Measurements from ENCODE around the gene NOM1. TPM values are rescaled to one million over a fixed set of nuclear protein-coding genes. Genes with fewer than 3 reads are reported as not detected.

The NOM1 gene
- total RNA-seq, 4 donors from 2014 or later, result 8.1 to 77.6 (median 26.7) TPM

DNA sequence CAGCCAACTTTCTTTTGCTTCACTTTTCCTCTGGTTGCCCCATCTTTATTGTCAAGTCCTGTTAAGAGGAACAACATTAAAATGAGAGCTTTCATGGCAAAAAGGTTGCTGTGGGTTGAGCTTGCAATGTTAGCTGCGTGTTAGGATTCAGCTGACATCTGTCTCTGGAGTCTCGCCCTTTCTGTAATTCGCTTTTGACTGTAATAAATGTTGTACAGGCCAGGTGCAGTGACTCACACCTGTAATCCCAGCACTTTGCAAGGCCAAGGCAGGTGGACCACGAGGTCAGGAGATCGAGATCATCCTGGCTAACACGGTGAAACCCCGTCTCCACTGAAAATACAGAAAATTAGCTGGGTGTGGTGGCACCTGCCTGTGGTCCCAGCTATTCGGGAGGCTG lies 36.9 kb downstream of the NOM1 start:
- no peak overlapping the region for H3K4me3 ChIP-seq
- no peaks in the 10 kb centered on the region for H3K27me3 ChIP-seq
- no peaks in the 10 kb centered on the region for H3K9me3 ChIP-seq
- TF ChIP-seq POLR2A (IDR thresholded peaks at IDR 0.05), result no peak
- TF ChIP-seq, protein P1, sequence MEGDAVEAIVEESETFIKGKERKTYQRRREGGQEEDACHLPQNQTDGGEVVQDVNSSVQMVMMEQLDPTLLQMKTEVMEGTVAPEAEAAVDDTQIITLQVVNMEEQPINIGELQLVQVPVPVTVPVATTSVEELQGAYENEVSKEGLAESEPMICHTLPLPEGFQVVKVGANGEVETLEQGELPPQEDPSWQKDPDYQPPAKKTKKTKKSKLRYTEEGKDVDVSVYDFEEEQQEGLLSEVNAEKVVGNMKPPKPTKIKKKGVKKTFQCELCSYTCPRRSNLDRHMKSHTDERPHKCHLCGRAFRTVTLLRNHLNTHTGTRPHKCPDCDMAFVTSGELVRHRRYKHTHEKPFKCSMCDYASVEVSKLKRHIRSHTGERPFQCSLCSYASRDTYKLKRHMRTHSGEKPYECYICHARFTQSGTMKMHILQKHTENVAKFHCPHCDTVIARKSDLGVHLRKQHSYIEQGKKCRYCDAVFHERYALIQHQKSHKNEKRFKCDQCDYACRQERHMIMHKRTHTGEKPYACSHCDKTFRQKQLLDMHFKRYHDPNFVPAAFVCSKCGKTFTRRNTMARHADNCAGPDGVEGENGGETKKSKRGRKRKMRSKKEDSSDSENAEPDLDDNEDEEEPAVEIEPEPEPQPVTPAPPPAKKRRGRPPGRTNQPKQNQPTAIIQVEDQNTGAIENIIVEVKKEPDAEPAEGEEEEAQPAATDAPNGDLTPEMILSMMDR (IDR thresholded peaks at IDR 0.05), result no peak
- no peaks in the 10 kb centered on the region for H3K4me1 ChIP-seq
- H3K27ac ChIP-seq, result no peak overlapping the region
- H3K36me3 ChIP-seq, result no peaks in the 10 kb centered on the region
- no peak for DNase-seq

DNA sequence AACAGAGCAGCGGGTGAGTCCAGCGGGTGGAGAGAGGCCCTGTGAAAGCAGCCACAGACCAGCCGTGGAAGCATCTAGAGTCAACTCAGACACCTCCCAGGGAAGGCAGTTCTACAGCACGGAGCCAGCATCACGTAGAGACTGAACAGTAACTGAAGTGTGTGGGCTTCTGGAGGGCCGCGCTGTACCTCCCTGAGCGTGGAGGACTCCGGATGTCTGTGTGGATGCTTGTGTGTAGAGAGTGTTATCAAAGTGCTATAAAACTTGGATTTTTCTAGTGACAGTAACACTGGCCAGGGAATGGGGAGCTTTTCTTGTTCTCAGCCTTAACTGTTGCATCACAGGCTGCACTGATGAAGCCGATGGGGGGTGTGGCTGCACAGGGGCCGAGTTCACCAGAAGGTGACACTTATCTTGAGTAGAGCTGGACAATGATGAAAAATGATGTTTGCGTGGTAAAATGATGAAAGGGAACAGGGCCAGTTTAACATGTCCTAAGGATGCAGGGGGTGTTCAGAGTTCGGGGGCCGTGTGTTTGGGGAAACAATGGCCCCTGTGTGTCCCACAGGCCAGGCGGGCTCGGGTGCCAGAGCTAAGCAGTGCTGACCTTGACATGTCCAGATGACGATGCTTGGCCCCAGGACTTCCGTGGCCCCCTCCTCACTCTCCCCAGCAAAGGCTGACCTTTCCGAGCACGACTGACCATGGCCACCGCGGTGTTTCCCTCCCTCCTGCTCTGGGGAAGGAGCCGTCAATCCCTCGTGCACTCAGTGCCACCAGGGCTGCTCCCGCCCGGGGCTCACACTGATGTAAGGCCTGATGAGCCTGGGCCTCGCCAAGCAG lies 39.1 kb downstream of the NOM1 start:
- H3K4me1 ChIP-seq, result peaks cover 0 to 6% (median 0%) of the 10 kb centered on the region in 4 donors
- TF ChIP-seq POLR2A (IDR thresholded peaks at IDR 0.05), result no peak
- TF ChIP-seq, protein P1 (IDR thresholded peaks at IDR 0.05), result no peak
- H3K36me3 ChIP-seq, result no peaks in the 10 kb centered on the region
- no peaks in the 10 kb centered on the region for H3K9me3 ChIP-seq
- DNase-seq, result no peak
- no peaks in the 10 kb centered on the region for H3K27me3 ChIP-seq
- H3K27ac ChIP-seq, result no peak overlapping the region
- no peak overlapping the region for H3K4me3 ChIP-seq

DNA sequence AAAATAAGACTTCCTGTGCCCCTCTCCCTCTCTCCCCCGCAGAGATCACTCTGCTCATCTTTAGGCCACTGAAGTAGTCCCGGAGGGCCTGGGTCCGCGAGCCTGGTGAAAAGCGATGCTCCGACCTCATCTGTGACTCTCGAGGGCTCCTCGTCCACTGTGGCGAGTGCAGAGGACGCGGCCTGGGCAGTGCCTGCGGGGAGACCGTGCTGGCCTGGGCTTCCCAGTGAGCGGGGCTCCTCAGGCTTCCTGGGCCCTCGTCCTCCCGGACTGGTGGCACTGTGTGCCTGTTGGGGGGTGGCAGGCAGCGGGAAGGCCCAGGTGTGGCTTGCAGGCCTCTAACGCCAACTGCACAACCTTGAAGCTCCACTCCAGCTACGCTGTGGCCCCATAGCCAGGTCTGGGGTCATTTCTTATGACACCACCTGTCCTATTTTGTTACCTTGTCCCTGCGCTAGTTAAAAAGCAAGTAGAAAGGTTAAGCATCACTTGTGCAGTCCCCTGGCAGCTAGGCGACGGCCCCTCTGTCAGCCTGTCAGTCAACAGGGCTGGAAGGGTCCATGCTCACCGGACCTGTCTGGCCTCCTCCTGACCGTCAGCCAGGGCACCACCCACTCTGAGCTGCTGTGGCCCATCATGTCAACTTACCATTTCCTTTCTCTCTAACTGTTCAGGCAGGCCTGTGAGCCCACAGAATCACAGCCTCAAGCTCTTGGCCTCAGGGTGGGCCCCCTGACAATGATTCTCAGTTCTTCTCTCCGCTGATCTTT lies 40.4 kb downstream of the NOM1 start:
- Histone ChIP-seq H3K27me3 (no peaks in the 10 kb centered on the region), H3K36me3 (no peaks in the 10 kb centered on the region), H3K27ac (no peak overlapping the region), H3K4me1 (peaks cover 0 to 6% (median 0%) of the 10 kb centered on the region in 4 donors), H3K4me3 (no peak overlapping the region), H3K9me3 (no peaks in the 10 kb centered on the region)
- no peak for DNase-seq
- TF ChIP-seq, protein P1 (IDR thresholded peaks at IDR 0.05), result no peak

DNA sequence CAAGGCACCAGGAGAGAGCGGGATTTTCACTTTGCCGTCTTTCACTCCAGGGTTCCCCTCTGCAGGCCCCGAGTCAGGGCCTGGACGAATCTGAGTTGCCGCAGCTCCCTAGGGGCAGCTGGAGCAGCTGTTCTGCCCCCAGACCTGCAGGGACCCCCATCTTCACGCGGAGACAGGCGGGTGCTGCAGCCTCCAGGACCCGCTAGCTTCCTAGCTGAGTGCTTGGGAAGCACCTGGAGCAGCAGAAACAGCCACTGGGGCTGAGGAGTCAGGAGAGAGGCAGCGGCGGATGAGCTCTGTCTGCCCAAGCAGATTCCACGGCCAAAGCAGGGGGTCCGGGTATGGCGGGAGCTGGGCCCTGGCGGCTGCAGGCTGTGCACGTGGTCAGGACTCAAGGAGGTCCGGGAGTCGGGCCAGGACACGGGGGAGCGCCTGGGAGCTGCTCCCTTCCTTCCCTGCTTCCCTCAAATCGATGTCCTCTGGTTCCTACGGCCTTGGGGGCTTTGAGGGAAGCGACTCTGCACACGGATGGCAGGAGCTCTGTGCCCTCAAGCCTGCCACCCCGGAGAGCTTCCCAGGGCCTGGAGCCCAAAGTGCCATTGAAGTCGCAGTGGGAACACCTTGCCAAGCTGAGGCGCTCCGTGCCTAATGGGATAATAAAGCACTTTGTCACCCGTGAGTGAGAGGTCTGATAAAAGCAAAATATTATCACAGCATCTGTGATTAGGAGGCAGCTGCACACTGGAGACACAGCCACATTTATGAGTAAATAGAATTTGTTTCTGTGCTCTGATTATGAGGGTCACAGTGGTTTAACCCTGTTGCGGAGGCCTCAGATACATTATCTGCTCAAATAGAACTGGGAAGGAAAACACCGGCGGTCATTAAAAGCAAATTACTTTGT lies 43.8 kb downstream of the NOM1 start:
- DNase-seq, result no peak
- no peak overlapping the region for H3K4me3 ChIP-seq
- no peaks in the 10 kb centered on the region for H3K27me3 ChIP-seq
- H3K9me3 ChIP-seq, result no peaks in the 10 kb centered on the region
- H3K27ac ChIP-seq, result no peak overlapping the region
- H3K4me1 ChIP-seq, result peaks cover 0 to 6% (median 0%) of the 10 kb centered on the region in 4 donors
- no peaks in the 10 kb centered on the region for H3K36me3 ChIP-seq
- TF ChIP-seq, protein P1 (IDR thresholded peaks at IDR 0.05), result no peak
- TF ChIP-seq POLR2A (IDR thresholded peaks at IDR 0.05), result no peak

DNA sequence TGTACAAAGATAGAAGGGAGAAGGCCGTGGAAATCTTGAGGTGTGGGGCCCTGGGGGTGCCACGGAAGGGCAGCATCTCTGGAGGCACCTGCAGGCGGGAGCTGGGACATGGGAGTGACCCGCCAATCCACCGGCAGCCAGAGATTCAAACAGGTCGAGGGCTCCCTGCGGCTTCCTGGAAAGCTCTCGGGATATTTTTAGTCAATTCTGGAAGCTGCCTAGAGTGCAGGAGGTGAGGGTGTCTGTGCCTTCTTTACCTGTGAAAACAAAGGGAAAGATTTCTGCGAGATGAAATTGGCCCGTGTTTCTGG lies 44.4 kb downstream of the NOM1 start:
- no peak overlapping the region for H3K4me3 ChIP-seq
- no peak for TF ChIP-seq POLR2A (IDR thresholded peaks at IDR 0.05)
- TF ChIP-seq, protein P1 (IDR thresholded peaks at IDR 0.05), result no peak
- no peaks in the 10 kb centered on the region for H3K9me3 ChIP-seq
- H3K36me3 ChIP-seq, result no peaks in the 10 kb centered on the region
- peaks cover 0 to 6% (median 0%) of the 10 kb centered on the region in 4 donors for H3K4me1 ChIP-seq
- H3K27ac ChIP-seq, result no peak overlapping the region
- DNase-seq, result no peak
- H3K27me3 ChIP-seq, result no peaks in the 10 kb centered on the region
